VCaP (cell line): ENCODE results near the gene ZBTB20.

Experiments
- H3K27ac ChIP-seq: fragments of 450-650 bp; 2 replicates; pipeline ENCODE4 v1.5.1; 2017
- CTCF ChIP-seq: fragments of 450-650 bp; conservative IDR thresholded peaks from 2 replicates; pipeline ENCODE4 v1.5.1; 2017; ENCODE audit warnings: mild to moderate bottlenecking, moderate library complexity

ZBTB20 gene

DNA sequence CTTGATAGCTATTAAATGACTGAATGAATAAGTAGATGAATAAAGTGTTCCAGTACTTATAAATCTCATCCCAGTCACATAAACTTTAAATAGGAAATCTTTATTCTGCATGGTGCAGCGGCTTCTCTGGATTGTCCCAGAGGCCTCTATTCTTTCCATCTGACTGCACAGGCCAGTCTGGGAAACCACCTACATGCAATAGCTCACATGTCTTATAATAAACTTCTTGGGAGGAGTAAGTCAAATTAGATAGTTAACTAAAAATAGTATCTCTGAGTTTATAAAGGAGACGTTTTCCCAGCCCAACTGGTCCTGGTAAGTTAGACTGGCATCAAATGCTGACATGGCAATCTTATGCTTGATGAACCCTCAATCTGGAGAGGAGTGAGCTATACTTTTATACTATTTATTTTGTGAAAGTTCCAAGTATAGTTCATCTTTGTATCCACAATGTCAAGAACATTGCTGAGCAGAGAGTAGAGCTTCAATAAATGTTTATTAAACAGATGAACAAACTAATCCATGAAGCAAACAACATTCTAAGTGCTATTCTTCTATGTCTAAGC is 435.7 kb downstream of the ZBTB20 start:
- no peak for TF ChIP-seq CTCF
- no peak overlapping the region for H3K27ac ChIP-seq

DNA sequence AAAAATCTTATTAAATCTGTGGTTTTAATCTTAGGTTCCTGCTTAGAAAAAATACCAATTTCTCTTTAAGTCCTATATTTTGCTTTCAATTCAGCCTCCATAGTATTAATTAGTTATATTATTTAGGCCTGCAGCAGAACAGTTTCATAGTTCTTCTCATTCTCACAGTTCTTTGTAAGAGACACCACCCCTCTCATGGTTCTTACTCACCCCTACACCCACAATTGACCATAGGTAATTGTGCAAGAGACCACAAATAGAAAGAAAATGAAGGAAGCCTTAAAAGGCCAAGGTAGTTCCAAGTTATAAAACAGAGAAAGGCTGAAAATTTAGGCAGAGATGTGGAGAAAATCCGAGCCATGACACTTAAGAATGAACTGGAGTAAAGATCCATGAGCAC is 438.0 kb downstream of the ZBTB20 start:
- no peak for TF ChIP-seq CTCF
- no peak overlapping the region for H3K27ac ChIP-seq

GRCh38 chr3:114707252-114707860 is 439.7 kb downstream of the ZBTB20 start:
- H3K27ac ChIP-seq: no peak overlapping the region

DNA sequence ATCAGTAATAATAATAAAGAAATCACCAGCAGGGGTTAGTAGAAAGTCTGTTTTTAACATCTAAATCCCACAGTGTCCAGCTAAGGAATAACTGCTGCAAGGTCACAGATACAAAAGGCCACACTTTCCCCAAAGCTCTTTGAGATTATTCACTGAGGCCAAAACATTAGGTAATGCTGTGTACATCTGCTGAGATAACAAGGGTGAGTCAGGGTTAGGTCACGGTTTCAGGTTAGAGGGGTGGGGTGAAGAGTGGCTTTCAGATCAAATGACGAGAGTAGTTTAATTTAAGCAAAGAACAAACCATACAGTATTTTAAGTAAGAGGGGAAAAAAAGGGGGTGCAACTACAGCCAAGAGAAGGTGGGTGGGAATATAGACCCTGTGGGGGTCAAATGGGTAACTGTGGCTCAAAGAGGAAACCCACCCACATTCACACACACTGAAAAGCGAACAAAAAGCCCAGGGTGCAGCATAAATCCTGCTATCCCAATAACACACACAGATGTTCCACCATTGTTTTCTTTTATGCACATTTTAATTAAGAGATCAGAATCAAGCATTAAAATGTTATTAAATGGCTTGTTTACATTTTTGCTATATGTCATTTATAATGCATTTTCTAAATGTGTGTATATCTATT is 440.4 kb downstream of the ZBTB20 start:
- H3K27ac ChIP-seq: no peak overlapping the region
- TF ChIP-seq CTCF: no peak

More at GRCh38 chr3:114707252-114707860, 439.7 kb downstream of the ZBTB20 start:
- no peak for TF ChIP-seq CTCF

GRCh38 chr3:114700637-114701234 is 446.4 kb downstream of the ZBTB20 start:
- H3K27ac ChIP-seq: no peak overlapping the region
- no peak for TF ChIP-seq CTCF

DNA sequence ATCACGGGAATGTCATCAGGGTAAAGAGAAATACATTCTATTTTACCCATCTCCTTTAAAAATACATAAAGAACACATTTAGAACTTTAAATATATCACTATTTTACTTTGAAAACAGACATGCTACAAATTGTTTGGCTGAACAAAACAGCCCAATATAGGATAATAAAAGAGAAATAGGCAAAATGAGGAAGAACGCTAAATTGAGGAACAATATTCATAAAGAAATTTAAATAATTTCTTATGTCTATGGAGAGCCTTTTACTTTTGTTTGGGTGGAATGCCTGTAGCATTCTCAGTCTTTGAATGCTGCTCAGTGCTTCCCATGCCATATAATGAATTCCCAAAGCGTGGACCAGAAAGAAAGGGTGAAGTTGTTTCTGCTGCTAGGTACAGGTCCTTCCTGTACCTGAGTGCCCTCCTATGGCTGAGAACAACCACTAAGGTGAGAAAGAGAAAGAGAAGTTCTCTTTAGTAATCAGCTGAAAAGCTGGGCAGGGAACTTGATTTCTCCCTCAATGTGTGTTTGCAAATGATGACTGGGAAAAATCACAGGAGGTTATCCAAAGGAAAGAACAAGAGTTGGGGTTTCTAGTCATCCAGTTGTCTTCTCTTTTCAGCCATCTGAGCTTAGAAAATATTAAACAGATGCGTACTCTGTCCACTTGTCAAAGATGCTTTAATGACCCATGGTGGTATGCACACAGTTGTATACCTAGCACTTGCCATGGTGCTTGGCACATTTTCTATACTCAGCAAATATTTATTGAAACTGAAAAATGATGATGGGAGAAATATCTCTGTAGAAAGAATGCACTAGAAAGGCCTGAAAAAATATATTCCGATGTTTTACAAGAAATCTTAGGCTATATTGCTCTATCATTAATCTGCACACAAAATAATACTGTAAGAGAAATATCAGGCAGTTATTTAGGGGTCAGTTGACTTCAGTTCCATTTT is 448.7 kb downstream of the ZBTB20 start:
- H3K27ac ChIP-seq: no peak overlapping the region
- peak; percentile 34 for TF ChIP-seq CTCF
